Measurements from ENCODE around the gene PAPPA. TPM values are rescaled to one million over a fixed set of nuclear protein-coding genes. Genes with fewer than 3 reads are reported as not detected.

PAPPA gene
- total and polyA plus RNA-seq, 2 donors from 2014 or later: 4.2 to 10.2 TPM

- no peaks in the 10 kb centered on the region for H3K4me1 ChIP-seq (ENCODE audit: control insufficient read depth in 2 of 3, insufficient read depth in 2 of 3, low read depth in 1 of 3, low read length in 3 of 3)
- FAIRE-seq (no peak), DNase-seq (no peak)
- no peak overlapping the region for H3K4me3 ChIP-seq (ENCODE audit: low read length in 3 of 3)
- H3K9me3 ChIP-seq (ENCODE audit: control insufficient read depth in 2 of 3, insufficient read depth in 1 of 3, low read length in 3 of 3): no peaks in the 10 kb centered on the region
- intact Hi-C loops (cut with DNase I): no loop called here
- H3K9ac ChIP-seq (ENCODE audit: low read length in 3 of 3): no peak overlapping the region
- TF ChIP-seq CTCF (IDR thresholded peaks at IDR 0.05; ENCODE audit: borderline replicate concordance, extremely low read depth, insufficient read depth): no peak
- peaks cover 0 to 6% (median 4%) of the 10 kb centered on the region in 3 donors for H3K36me3 ChIP-seq (ENCODE audit: control insufficient read depth in 2 of 3, insufficient read depth in 3 of 3, low read length in 3 of 3)
- H3K27ac ChIP-seq (ENCODE audit: low read depth in 2 of 2, low read length in 2 of 2): no peak overlapping the region
- H3K27me3 ChIP-seq (ENCODE audit: control insufficient read depth, insufficient read depth, low read length): no peaks in the 10 kb centered on the region
Observed at GRCh38 chr9:116435706-116436105, 282.1 kb downstream of the PAPPA start.

GRCh38 chr9:116436121-116436520, 282.5 kb downstream of the PAPPA start:
- FAIRE-seq: no peak
- no peak for DNase-seq
- intact Hi-C loops (cut with DNase I): no loop called here
- Histone ChIP-seq H3K27ac (ENCODE audit: low read depth in 2 of 2, low read length in 2 of 2) (no peak overlapping the region), H3K4me3 (ENCODE audit: low read length in 3 of 3) (no peak overlapping the region), H3K9ac (ENCODE audit: low read length in 3 of 3) (no peak overlapping the region), H3K27me3 (ENCODE audit: control insufficient read depth, insufficient read depth, low read length) (no peaks in the 10 kb centered on the region), H3K36me3 (ENCODE audit: control insufficient read depth in 2 of 3, insufficient read depth in 3 of 3, low read length in 3 of 3) (peaks cover 0 to 6% (median 4%) of the 10 kb centered on the region in 3 donors), H3K4me1 (ENCODE audit: control insufficient read depth in 2 of 3, insufficient read depth in 2 of 3, low read depth in 1 of 3, low read length in 3 of 3) (no peaks in the 10 kb centered on the region), H3K9me3 (ENCODE audit: control insufficient read depth in 2 of 3, insufficient read depth in 1 of 3, low read length in 3 of 3) (no peaks in the 10 kb centered on the region)
- TF ChIP-seq CTCF (IDR thresholded peaks at IDR 0.05; ENCODE audit: borderline replicate concordance, extremely low read depth, insufficient read depth): no peak

GRCh38 chr9:116437411-116438370, 284.1 kb downstream of the PAPPA start:
- H3K27me3 ChIP-seq (ENCODE audit: control insufficient read depth, insufficient read depth, low read length): no peaks in the 10 kb centered on the region
- DNase-seq (peak in 2 of 5 donors; percentile 51 to 89), FAIRE-seq (no peak)
- H3K27ac ChIP-seq (ENCODE audit: low read depth in 2 of 2, low read length in 2 of 2): no peak overlapping the region
- no peak overlapping the region for H3K9ac ChIP-seq (ENCODE audit: low read length in 3 of 3)
- H3K4me1 ChIP-seq (ENCODE audit: control insufficient read depth in 2 of 3, insufficient read depth in 2 of 3, low read depth in 1 of 3, low read length in 3 of 3): no peaks in the 10 kb centered on the region
- H3K9me3 ChIP-seq (ENCODE audit: control insufficient read depth in 2 of 3, insufficient read depth in 1 of 3, low read length in 3 of 3): no peaks in the 10 kb centered on the region
- H3K4me3 ChIP-seq (ENCODE audit: low read length in 3 of 3): no peak overlapping the region
- TF ChIP-seq CTCF (IDR thresholded peaks at IDR 0.05; ENCODE audit: borderline replicate concordance, extremely low read depth, insufficient read depth): no peak
- intact Hi-C loops (cut with DNase I): no loop called here
- H3K36me3 ChIP-seq (ENCODE audit: control insufficient read depth in 2 of 3, insufficient read depth in 3 of 3, low read length in 3 of 3): peaks cover 2 to 6% (median 4%) of the 10 kb centered on the region in 3 donors
